GM12892 (cell line): ENCODE results near the gene DTX3.

ENCODE experiments used
- POLR2A ChIP-seq: IDR thresholded peaks from 2 replicates; pipeline ENCODE4 v1.6.1; 2011; ENCODE audit warnings: low read depth, low read length, control low read depth
- POLR2AphosphoS5 ChIP-seq: IDR thresholded peaks from 2 replicates; pipeline ENCODE4 v1.6.1; 2011; ENCODE audit warnings: low read depth, low read length, control low read depth
- TAF1 ChIP-seq: IDR thresholded peaks from 2 replicates; pipeline ENCODE4 v1.6.1; 2011; ENCODE audit warnings: low read depth, mild to moderate bottlenecking, control low read depth, low read length, borderline replicate concordance

- TF ChIP-seq POLR2A, result no peak
- no peak for TF ChIP-seq POLR2AphosphoS5
- no peak for TF ChIP-seq TAF1
Observed at GRCh38 chr12:57585156-57585555, 19.5 kb upstream of the DTX3 start.
